ENCODE data around the gene AHRR. TPM values are rescaled to one million over a fixed set of nuclear protein-coding genes. Genes with fewer than 3 reads are reported as not detected.
"Not testable (repeated sequence)": the region's sequence is repeated elsewhere in the genome, so short reads cannot be mapped to it uniquely, and the experiment has no call there.

Gene AHRR
- total and polyA plus RNA-seq, 9 of the 15 experiments (the other 6 are each of a cell fraction or from before 2014, with no cell fraction given), result 0.06 to 1.6 (median 0.75) TPM; not detected in 1

- Histone ChIP-seq H3K9me1 (ENCODE audit: control insufficient read depth, insufficient read depth, low read length) (no peaks in the 10 kb centered on the region), H3K36me3 (ENCODE audit: control insufficient read depth, insufficient read depth, low read length) (no peaks in the 10 kb centered on the region), H3K79me2 (ENCODE audit: control insufficient read depth, insufficient read depth, low read length) (no peaks in the 10 kb centered on the region), H3K27me3 (ENCODE audit: control insufficient read depth in 2 of 2, insufficient read depth in 2 of 2, low read length in 2 of 2) (peaks cover 14 to 31% of the 10 kb centered on the region in 2 experiments; a peak in 4 of 5 replicates), H3K4me2 (ENCODE audit: insufficient read depth, low read length) (no peak overlapping the region), H3K9me3 (replicated peaks; ENCODE audit: control insufficient read depth, insufficient read depth, low read depth, low read length) (0 out of 2 replicates have a peak, but pooled peaks cover 2% of the 10 kb centered on the region), H3K4me1 (replicated peaks in 1 of 2; ENCODE audit: control insufficient read depth in 2 of 2, insufficient read depth in 2 of 2, low read length in 2 of 2) (peaks cover 0 to 2% of the 10 kb centered on the region in 2 experiments; a peak in 1 of 5 replicates), H4K20me1 (replicated peaks; ENCODE audit: control insufficient read depth, insufficient read depth, low read length) (0 out of 2 replicates have a peak, but pooled peaks cover 3% of the 10 kb centered on the region), H3K9ac (ENCODE audit: insufficient read depth in 1 of 2, low read depth in 2 of 2, low read length in 2 of 2) (no peak overlapping the region), H2AFZ (ENCODE audit: low read depth, low read length) (no peak overlapping the region), H3K4me3 (no peak overlapping the region), H3K27ac (ENCODE audit: extremely low read depth, low read depth, low read length) (no peak overlapping the region)
- BruUV-seq (replicated peaks), result no TSS peak
- CTCF ChIA-PET (ENCODE audit: low intra/inter-chr PET ratio), result no interaction called here
- 3% methylated on average over 3 of the region's 3 CpGs for whole genome bisulfite sequencing (ENCODE audit: insufficient coverage, low coverage, missing lambda C conversion rate)
- no peak for FAIRE-seq
- POLR2A ChIA-PET, result interaction anchor here (0.7 kb wide), 1 partner anchor 46 kb away, joined by 3 read pairs; no protein-coding TSS in a partner anchor
- no peak for TF ChIP-seq TSC22D4 (tag; IDR thresholded peaks at IDR 0.05)
- no peak for TF ChIP-seq CBX5 (IDR thresholded peaks at IDR 0.05; ENCODE audit: borderline replicate concordance, low read depth)
- TF ChIP-seq CSDE1 (IDR thresholded peaks at IDR 0.05), result no peak
- TF ChIP-seq SIRT6 (IDR thresholded peaks at IDR 0.05; ENCODE audit: low read depth, low read length), result no peak
- TF ChIP-seq RUNX1 (IDR thresholded peaks at IDR 0.05; ENCODE audit: low read depth), result no peak
- TF ChIP-seq ELK3 (CRISPR knock-in tag; IDR thresholded peaks at IDR 0.05), result no peak
- TF ChIP-seq HDGF (IDR thresholded peaks at IDR 0.05), result no peak
- ATAC-seq, result no peak
- in situ Hi-C loops (cut with MboI) (no loop called here), intact Hi-C loops (cut with micrococcal nuclease) (no loop called here)
- DNase-seq (ENCODE audit: extremely low read depth in 1 of 4, low spot score in 3 of 4), result no peak
Observed at GRCh38 chr5:383621-384020, 62.1 kb downstream of the AHRR start.

GRCh38 chr5:384576-384975 is 63.1 kb downstream of the AHRR start:
- in situ Hi-C loops (cut with MboI); intact Hi-C loops (cut with micrococcal nuclease); H3K79me2 ChIP-seq (ENCODE audit: control insufficient read depth, insufficient read depth, low read length); H3K4me2 ChIP-seq (ENCODE audit: insufficient read depth, low read length); FAIRE-seq; H3K9me1 ChIP-seq (ENCODE audit: control insufficient read depth, insufficient read depth, low read length); POLR2A ChIA-PET; H3K9me3 ChIP-seq (replicated peaks; ENCODE audit: control insufficient read depth, insufficient read depth, low read depth, low read length); CTCF ChIA-PET (ENCODE audit: low intra/inter-chr PET ratio); H2AFZ ChIP-seq (ENCODE audit: low read depth, low read length); BruUV-seq (replicated peaks); H3K4me1 ChIP-seq (replicated peaks in 1 of 2; ENCODE audit: control insufficient read depth in 2 of 2, insufficient read depth in 2 of 2, low read length in 2 of 2); H3K4me3 ChIP-seq; H3K9ac ChIP-seq (ENCODE audit: insufficient read depth in 1 of 2, low read depth in 2 of 2, low read length in 2 of 2); H3K27ac ChIP-seq (ENCODE audit: extremely low read depth, low read depth, low read length); H4K20me1 ChIP-seq (replicated peaks; ENCODE audit: control insufficient read depth, insufficient read depth, low read length); DNase-seq (ENCODE audit: extremely low read depth in 1 of 4, low spot score in 3 of 4); H3K36me3 ChIP-seq (ENCODE audit: control insufficient read depth, insufficient read depth, low read length); ATAC-seq: not testable (repeated sequence)
- WGBS (ENCODE audit: insufficient coverage, low coverage, missing lambda C conversion rate), result 9% methylated on average over 7 of the region's 7 CpGs
- H3K27me3 ChIP-seq (ENCODE audit: control insufficient read depth in 2 of 2, insufficient read depth in 2 of 2, low read length in 2 of 2), result peaks cover 18 to 33% of the 10 kb centered on the region in 2 experiments; a peak in 4 of 5 replicates
